K562 (cell line): ENCODE measurements around the gene MRPS10. TPM values are rescaled to one million over a fixed set of nuclear protein-coding genes. Genes with fewer than 3 reads are reported as not detected.

ENCODE experiments used
- CBX5 ChIP-seq: IDR thresholded peaks from 2 replicates; pipeline ENCODE4 v1.6.1; 2014; ENCODE audit warnings: low read depth, borderline replicate concordance
- DLX4 ChIP-seq: fragments of 250-450 bp; sonication (Bioruptor Pico); IDR thresholded peaks from 2 replicates; pipeline ENCODE4 v1.6.1; 2021; ENCODE audit warnings: mild to moderate bottlenecking
- GATAD2B ChIP-seq: fragments of 450-650 bp; IDR thresholded peaks from 2 replicates; pipeline ENCODE4 v1.6.1; 2017; ENCODE audit warnings: mild to moderate bottlenecking, borderline replicate concordance
- KAT7 ChIP-seq: sonication (generic); formaldehyde crosslinking; IDR thresholded peaks from 2 replicates; pipeline ENCODE4 v1.8.0; 2022; ENCODE audit warnings: missing genetic modification reagents, mild to moderate bottlenecking, borderline replicate concordance
- MBD1 ChIP-seq: fragments of 250-450 bp; sonication (Bioruptor Pico); IDR thresholded peaks from 2 replicates; pipeline ENCODE4 v1.8.0; 2022; ENCODE audit warnings: inconsistent platforms
- MEIS2 ChIP-seq: fragments of 450-650 bp; IDR thresholded peaks from 2 replicates; pipeline ENCODE4 v1.6.1; 2014; ENCODE audit warnings: mild to moderate bottlenecking; ENCODE audit not compliant: partially characterized antibody
- PHTF2 ChIP-seq: fragments of 250-450 bp; sonication (Bioruptor Pico); IDR thresholded peaks from 2 replicates; pipeline ENCODE4 v1.5.0; 2021; ENCODE audit warnings: mild to moderate bottlenecking
- PKNOX1 ChIP-seq: fragments of 450-650 bp; IDR thresholded peaks from 2 replicates; pipeline ENCODE4 v1.6.1; 2016
- SAFB2 ChIP-seq: fragments of 200-400 bp; formaldehyde crosslinking; IDR thresholded peaks from 2 replicates; pipeline ENCODE4 v1.6.1; 2018; ENCODE audit warnings: borderline replicate concordance, low read length, low read depth, moderate library complexity; ENCODE audit not compliant: severe bottlenecking
- SMAD3 ChIP-seq: fragments of 450-650 bp; formaldehyde crosslinking; conservative IDR thresholded peaks from 2 replicates; pipeline ENCODE4 v1.4.0; 2020; ENCODE audit warnings: mild to moderate bottlenecking
- ZBTB12 ChIP-seq: fragments of 250-450 bp; sonication (Bioruptor Pico); IDR thresholded peaks from 2 replicates; pipeline ENCODE4 v1.4.0; 2020
- ZBTB33 ChIP-seq: sonication (generic); formaldehyde crosslinking; IDR thresholded peaks from 2 replicates; pipeline ENCODE4 v1.8.1; 2023; ENCODE audit warnings: mild to moderate bottlenecking, missing genetic modification reagents
- ZNF707 ChIP-seq: fragments of 250-450 bp; sonication (Bioruptor Pico); conservative IDR thresholded peaks from 2 replicates; pipeline ENCODE4 v1.8.0; 2022; ENCODE audit warnings: inconsistent platforms, mild to moderate bottlenecking, moderate library complexity
- polyA plus RNA-seq, 8 experiments: library from polyadenylated mRNA; depleted of rRNA in 4 of 8; stranded (reverse) in 5 of 8; unstranded in 3 of 8; fragments of >200 nt; fragmentation: Nextera tagmentation in 2 of 8; fragmentation: Illumina TruSeq in 1 of 8; extraction: Ambion mirVana in 2 of 8; extraction: Trizol in 1 of 8; gene quantifications; 2 replicates each; pipeline versions ENCODE4 v1.2.1 to v1.2.3, GENCODE V29; 2011 to 2014; ENCODE audit warnings: inconsistent platforms in 1 of 8, missing spikeins in 1 of 8
- total RNA-seq, 7 experiments: library from RNA; depleted of rRNA in 6 of 7; stranded (reverse); fragments of >200 nt in 6 of 7; fragmentation: Illumina TruSeq in 2 of 7; extraction: Trizol in 2 of 7; gene quantifications; 2 replicates each; pipeline versions ENCODE4 v1.2.1 to v1.2.3, GENCODE V29; 2011 to 2021; ENCODE audit warnings: low replicate concordance in 1 of 7
- TF ChIP-seq, protein P1 (sequence below), 3 experiments: IDR thresholded peaks in 2 of 3; conservative IDR thresholded peaks in 1 of 3; 2 replicates each; pipeline ENCODE4 v1.5.1; 2011 to 2012; ENCODE audit warnings: low read length in 3 of 3, mild to moderate bottlenecking in 3 of 3, control low read depth in 2 of 3, improper control_type of control experiment in 1 of 3, inconsistent platforms in 1 of 3, low read depth in 1 of 3, mixed read lengths in 1 of 3, moderate library complexity in 1 of 3; ENCODE audit not compliant: insufficient read depth in 2 of 3

Gene MRPS10
- total and polyA plus RNA-seq, 9 of the 15 experiments (the other 6 are each of a cell fraction or from before 2014, with no cell fraction given) = 48.6 to 166 (median 93.7) TPM

DNA sequence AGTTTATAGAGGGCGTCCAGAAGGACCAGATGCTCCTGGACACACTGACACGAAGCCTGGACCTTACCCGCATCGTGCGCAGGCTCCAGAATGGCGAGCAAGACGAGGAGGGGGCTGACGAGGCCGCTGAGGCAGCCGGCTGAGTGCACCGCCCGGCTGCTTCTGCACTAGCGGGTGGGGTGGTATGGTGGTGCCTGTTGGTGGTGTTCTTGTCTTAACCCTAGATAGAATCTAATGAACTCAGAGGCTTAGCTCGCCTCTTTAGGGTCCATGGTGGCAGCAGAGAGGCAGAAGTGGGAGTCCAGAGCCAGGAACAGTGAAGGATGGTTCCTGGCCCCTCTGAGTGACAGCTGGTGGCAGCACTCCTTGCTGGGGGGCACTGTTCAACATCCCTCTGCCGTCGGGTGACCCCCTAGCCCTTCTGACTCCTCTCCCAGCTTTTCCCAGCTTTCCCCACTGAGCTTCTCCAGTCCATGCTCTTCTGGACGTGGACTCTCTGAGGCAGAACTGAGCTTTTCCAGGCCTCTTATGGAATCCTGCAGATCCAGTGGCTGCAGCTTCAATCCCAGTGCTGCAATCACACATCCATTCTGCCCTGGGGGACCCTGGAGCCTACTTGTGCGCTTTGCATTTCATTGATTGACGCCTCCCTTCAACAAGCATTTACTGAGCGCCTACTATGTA, 38.3 kb downstream of the MRPS10 start (continued):
- TF ChIP-seq PKNOX1 (peak; percentile 71), ZNF707 (CRISPR knock-in tag) (no peak), MEIS2 (no peak), GATAD2B (no peak), SAFB2 (no peak), ZBTB33 (CRISPR knock-in tag) (peak; percentile 57; the same call in 1 of the 2 replicates), KAT7 (0 out of 2 replicates have a peak, but pooled peaks have one; percentile 25), PHTF2 (CRISPR knock-in tag) (no peak), DLX4 (CRISPR knock-in tag) (no peak), MBD1 (CRISPR knock-in tag) (no peak), ZBTB12 (CRISPR knock-in tag) (no peak), CBX5 (no peak), SMAD3 (CRISPR knock-in tag) (no peak)
- TF ChIP-seq, protein P1, sequence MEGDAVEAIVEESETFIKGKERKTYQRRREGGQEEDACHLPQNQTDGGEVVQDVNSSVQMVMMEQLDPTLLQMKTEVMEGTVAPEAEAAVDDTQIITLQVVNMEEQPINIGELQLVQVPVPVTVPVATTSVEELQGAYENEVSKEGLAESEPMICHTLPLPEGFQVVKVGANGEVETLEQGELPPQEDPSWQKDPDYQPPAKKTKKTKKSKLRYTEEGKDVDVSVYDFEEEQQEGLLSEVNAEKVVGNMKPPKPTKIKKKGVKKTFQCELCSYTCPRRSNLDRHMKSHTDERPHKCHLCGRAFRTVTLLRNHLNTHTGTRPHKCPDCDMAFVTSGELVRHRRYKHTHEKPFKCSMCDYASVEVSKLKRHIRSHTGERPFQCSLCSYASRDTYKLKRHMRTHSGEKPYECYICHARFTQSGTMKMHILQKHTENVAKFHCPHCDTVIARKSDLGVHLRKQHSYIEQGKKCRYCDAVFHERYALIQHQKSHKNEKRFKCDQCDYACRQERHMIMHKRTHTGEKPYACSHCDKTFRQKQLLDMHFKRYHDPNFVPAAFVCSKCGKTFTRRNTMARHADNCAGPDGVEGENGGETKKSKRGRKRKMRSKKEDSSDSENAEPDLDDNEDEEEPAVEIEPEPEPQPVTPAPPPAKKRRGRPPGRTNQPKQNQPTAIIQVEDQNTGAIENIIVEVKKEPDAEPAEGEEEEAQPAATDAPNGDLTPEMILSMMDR (IDR thresholded peaks at IDR 0.05 in 2 of 3, conservative IDR thresholded peaks at IDR 0.05 in 1 of 3; ENCODE audit: insufficient read depth in 2 of 3, low read depth in 1 of 3, low read length in 3 of 3) = peak in 1 of 3 experiments; percentile 17; a peak in 3 of 6 replicates
